Neural cell (in vitro differentiated cells): Measurements from ENCODE around the gene C22orf31.

Experiments
- EP300 ChIP-seq: fragments of 450-650 bp; conservative IDR thresholded peaks from 2 replicates; pipeline ENCODE4 v1.6.1; 2014; ENCODE audit warnings: antibody characterized with exemption, mild to moderate bottlenecking, moderate library complexity; ENCODE audit not compliant: poor library complexity, severe bottlenecking
- EZH2 ChIP-seq: fragments of 200-600, 300-800 bp; shearing (Covaris generic), sonication (generic); IDR thresholded peaks from 2 replicates; pipeline ENCODE4 v1.6.1; 2014; ENCODE audit warnings: antibody characterized with exemption, low read length, borderline replicate concordance, mild to moderate bottlenecking; ENCODE audit not compliant: insufficient read depth, poor library complexity, severe bottlenecking
- POLR2AphosphoS5 ChIP-seq: IDR thresholded peaks from 2 replicates; pipeline ENCODE4 v1.6.1; 2012
- RAD21 ChIP-seq: fragments of 450-650 bp; conservative IDR thresholded peaks from 2 replicates; pipeline ENCODE4 v1.6.1; 2014; ENCODE audit warnings: antibody characterized with exemption, mild to moderate bottlenecking, moderate library complexity
- SMC3 ChIP-seq: fragments of 450-650 bp; conservative IDR thresholded peaks from 2 replicates; pipeline ENCODE4 v1.6.1; 2014; ENCODE audit warnings: antibody characterized with exemption, mild to moderate bottlenecking, moderate library complexity; ENCODE audit not compliant: poor library complexity
- TAF1 ChIP-seq: IDR thresholded peaks from 2 replicates; pipeline ENCODE4 v1.6.1; 2012; ENCODE audit warnings: low read depth
- TF ChIP-seq, protein P1 (sequence below): fragments of 450-650 bp; IDR thresholded peaks from 2 replicates; pipeline ENCODE4 v1.5.1; 2014; ENCODE audit warnings: antibody characterized with exemption, mild to moderate bottlenecking, moderate library complexity; ENCODE audit not compliant: poor library complexity, severe bottlenecking

DNA sequence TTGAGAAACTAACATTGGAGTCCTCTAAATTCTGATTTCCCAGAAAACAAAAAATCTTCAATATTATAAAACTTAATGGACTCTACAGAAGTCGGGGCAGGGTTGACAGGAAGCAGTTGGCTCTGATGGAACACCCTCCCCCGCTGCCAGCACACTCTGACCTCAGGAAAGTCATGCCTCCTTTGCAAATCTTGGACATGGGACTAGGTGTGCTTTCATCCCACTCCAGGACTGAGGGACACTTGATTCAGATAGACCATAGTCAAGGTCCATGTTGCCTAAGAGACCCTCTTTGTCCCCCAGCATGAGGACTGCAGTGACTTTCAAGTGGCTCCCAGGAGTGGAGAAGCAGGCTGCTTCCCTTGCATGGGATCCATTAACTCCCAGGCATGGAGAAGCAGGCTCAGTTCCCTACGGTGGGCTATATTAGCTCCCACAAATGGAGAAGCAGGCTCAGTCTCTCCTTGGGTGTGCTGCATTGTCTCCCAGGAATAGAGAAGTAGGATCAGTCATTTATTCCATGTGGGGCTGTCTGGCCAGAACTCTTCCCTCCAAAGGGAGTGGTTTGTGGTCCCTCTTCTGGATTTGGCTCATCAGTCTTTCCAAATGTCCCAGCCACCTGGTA is 38.3 kb downstream of the C22orf31 start:
- no peak for TF ChIP-seq POLR2AphosphoS5
- TF ChIP-seq, protein P1, sequence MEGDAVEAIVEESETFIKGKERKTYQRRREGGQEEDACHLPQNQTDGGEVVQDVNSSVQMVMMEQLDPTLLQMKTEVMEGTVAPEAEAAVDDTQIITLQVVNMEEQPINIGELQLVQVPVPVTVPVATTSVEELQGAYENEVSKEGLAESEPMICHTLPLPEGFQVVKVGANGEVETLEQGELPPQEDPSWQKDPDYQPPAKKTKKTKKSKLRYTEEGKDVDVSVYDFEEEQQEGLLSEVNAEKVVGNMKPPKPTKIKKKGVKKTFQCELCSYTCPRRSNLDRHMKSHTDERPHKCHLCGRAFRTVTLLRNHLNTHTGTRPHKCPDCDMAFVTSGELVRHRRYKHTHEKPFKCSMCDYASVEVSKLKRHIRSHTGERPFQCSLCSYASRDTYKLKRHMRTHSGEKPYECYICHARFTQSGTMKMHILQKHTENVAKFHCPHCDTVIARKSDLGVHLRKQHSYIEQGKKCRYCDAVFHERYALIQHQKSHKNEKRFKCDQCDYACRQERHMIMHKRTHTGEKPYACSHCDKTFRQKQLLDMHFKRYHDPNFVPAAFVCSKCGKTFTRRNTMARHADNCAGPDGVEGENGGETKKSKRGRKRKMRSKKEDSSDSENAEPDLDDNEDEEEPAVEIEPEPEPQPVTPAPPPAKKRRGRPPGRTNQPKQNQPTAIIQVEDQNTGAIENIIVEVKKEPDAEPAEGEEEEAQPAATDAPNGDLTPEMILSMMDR: no peak
- no peak for TF ChIP-seq EP300
- TF ChIP-seq TAF1: no peak
- TF ChIP-seq SMC3: no peak
- TF ChIP-seq RAD21: no peak
- no peak for TF ChIP-seq EZH2
